HG03135 (cell line): ENCODE measurements around the gene HERC2.

Experiments used
- ATAC-seq: cut with Tn5 transposase; IDR thresholded peaks from one replicate; pipeline ENCODE4 v1.9.1; 2021; ENCODE audit warnings: mild to moderate bottlenecking, moderate library complexity; ENCODE audit not compliant: unreplicated experiment

Gene HERC2

GRCh38 chr15:28075573-28075972, 246.4 kb downstream of the HERC2 start:
- no peak for ATAC-seq

- ATAC-seq: no peak
These were observed 253.0 kb downstream of the HERC2 start for GRCh38 chr15:28068930-28069329.

- no peak for ATAC-seq
These were observed 255.7 kb downstream of the HERC2 start for GRCh38 chr15:28066231-28066630.
